ENCODE results near the gene NAGA. TPM values are rescaled to one million over a fixed set of nuclear protein-coding genes. Genes with fewer than 3 reads are reported as not detected.
A peak's percentile ranks its signal among the peaks of the same experiment; 100 is the strongest.

NAGA gene
- total and polyA plus RNA-seq, 2 of the 4 experiments (the other 2 are of a cell fraction): 34.3 to 44.8 TPM

DNA sequence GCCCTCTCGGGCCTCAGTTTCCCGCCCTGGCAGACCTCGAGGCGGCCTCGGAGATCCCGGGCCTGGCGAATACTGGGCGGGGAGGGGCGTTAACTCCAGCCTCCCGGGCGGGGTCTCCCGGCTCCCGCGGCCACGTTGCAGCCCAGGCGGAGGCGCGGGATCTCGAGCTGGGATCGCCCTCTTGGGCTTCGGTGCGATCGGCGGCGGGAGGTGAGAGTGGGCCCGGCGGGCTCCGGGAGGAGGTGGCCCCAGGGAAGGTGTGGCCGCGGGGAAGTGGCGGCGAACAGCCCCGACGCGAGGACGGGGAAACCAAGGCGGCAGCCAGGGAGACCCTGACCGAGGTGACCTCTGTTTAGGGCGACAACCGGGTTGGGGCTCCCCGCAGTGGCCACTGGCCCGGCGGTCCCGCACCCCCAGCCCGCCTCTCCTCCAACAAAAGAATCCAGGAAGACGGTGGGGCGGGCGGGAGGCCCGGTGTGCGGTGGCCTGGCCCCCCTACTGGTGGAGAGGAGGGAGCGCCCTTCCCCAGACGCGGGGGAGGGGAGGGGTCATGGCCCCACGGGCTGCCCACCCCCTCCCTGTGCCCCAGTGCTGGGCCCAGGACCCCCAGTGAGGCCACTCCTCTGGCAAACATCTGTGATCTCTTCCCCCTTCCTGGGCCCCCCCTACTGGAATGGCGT is 3.7 kb upstream of the NAGA start, which contains the start of gene PHETA2:
Gene PHETA2, plus strand, starts transcription at position 117 of the 680 bp plus-strand sequence. CDS start 3,046 bp downstream, outside the sequence.
- DNase-seq (peak; percentile 25), ATAC-seq (ENCODE audit: low read depth) (peak; percentile 8)
- peak within 1 kb of the TSS; percentile 92 for H3K4ac ChIP-seq (ENCODE audit: low read depth, low read length)
- POLR2A ChIA-PET (ENCODE audit: unreplicated experiment): no interaction called here
- H3K9ac ChIP-seq (ENCODE audit: low read depth, low read length): peak within 1 kb of the TSS; percentile 95
- H4K91ac ChIP-seq (ENCODE audit: insufficient read depth, low read depth, low read length): peak within 1 kb of the TSS; percentile 88
- CTCF ChIA-PET: interaction anchor here (0.6 kb wide), 1 partner anchor 313 kb away, joined by 5 read pairs; no protein-coding TSS in a partner anchor
- H3K56ac ChIP-seq (ENCODE audit: extremely low read depth, insufficient read depth, low read length): peak within 1 kb of the TSS; percentile 55; the same call in 1 of the 2 replicates
- H4K20me1 ChIP-seq (ENCODE audit: insufficient read depth, low read length): 0 out of 2 replicates have a peak, but pooled peaks cover 4% of the 10 kb centered on the region
- peak within 1 kb of the TSS; percentile 84 for H3K4me3 ChIP-seq (ENCODE audit: insufficient read depth, low read depth, low read length)
- BruUV-seq (replicated peaks): no TSS peak
- intact Hi-C loops (cut with micrococcal nuclease): no loop called here
- in situ Hi-C loops (cut with MboI; ENCODE audit: low sequenced_read_pairs): no loop called here
- peak within 1 kb of the TSS; percentile 86 for H2AK5ac ChIP-seq (ENCODE audit: low read depth, low read length)
- H3K9me1 ChIP-seq (ENCODE audit: insufficient read depth, low read length): peaks cover 19% of the 10 kb centered on the region; the same call in 1 of the 2 replicates
- H2BK120ac ChIP-seq (ENCODE audit: low read depth, low read length): peak within 1 kb of the TSS; percentile 36; the same call in 1 of the 2 replicates
- peaks cover 15 to 51% of the 10 kb centered on the region in 2 experiments; a peak in 3 of 4 replicates for H3K79me1 ChIP-seq (ENCODE audit: low read depth in 1 of 2, low read length in 2 of 2)
- peak within 1 kb of the TSS; percentile 47; the same call in 1 of the 3 replicates for H2BK15ac ChIP-seq (ENCODE audit: low read depth, low read length)
- H3K4me1 ChIP-seq (ENCODE audit: control insufficient read depth, insufficient read depth, low read length): peaks cover 18% of the 10 kb centered on the region
- peak within 1 kb of the TSS; percentile 97 for H4K8ac ChIP-seq (ENCODE audit: low read depth in 2 of 2, low read length in 2 of 2)
- peak within 1 kb of the TSS; percentile 97 for H2AK9ac ChIP-seq (replicated peaks; ENCODE audit: low read depth, low read length, poor library complexity)
- no peak within 1 kb of the TSS for H2BK20ac ChIP-seq (ENCODE audit: low read depth, low read length)
- WGBS, 2 experiments (ENCODE audit: extremely low coverage in 2 of 2, insufficient read length in 1 of 2): 3% methylated on average over 28 of the region's 55 CpGs; no CpG with 5 or more reads in 1 of the 2 experiments
- H2BK5ac ChIP-seq (ENCODE audit: low read depth, low read length, poor library complexity, severe bottlenecking): peak within 1 kb of the TSS; percentile 84
- peak within 1 kb of the TSS; percentile 95 for H2AFZ ChIP-seq (replicated peaks; ENCODE audit: low read length, poor library complexity)
- peak within 1 kb of the TSS; percentile 82 for H3K23ac ChIP-seq (ENCODE audit: low read depth, low read length)
- dilution Hi-C loops (cut with HindIII; ENCODE audit: low sequenced_read_pairs, unreplicated experiment): no loop called here
- peak within 1 kb of the TSS; percentile 84 for H3K27ac ChIP-seq (ENCODE audit: insufficient read depth, low read length)
- TF ChIP-seq, protein P1, sequence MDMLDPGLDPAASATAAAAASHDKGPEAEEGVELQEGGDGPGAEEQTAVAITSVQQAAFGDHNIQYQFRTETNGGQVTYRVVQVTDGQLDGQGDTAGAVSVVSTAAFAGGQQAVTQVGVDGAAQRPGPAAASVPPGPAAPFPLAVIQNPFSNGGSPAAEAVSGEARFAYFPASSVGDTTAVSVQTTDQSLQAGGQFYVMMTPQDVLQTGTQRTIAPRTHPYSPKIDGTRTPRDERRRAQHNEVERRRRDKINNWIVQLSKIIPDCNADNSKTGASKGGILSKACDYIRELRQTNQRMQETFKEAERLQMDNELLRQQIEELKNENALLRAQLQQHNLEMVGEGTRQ (IDR thresholded peaks at IDR 0.05; ENCODE audit: low read depth, low read length): no peak
- TF ChIP-seq CHD1 (IDR thresholded peaks at IDR 0.05; ENCODE audit: low read depth, low read length): no peak
- no peak for TF ChIP-seq RFX5 (IDR thresholded peaks at IDR 0.05; ENCODE audit: low read depth, low read length)
- TF ChIP-seq, protein P2, sequence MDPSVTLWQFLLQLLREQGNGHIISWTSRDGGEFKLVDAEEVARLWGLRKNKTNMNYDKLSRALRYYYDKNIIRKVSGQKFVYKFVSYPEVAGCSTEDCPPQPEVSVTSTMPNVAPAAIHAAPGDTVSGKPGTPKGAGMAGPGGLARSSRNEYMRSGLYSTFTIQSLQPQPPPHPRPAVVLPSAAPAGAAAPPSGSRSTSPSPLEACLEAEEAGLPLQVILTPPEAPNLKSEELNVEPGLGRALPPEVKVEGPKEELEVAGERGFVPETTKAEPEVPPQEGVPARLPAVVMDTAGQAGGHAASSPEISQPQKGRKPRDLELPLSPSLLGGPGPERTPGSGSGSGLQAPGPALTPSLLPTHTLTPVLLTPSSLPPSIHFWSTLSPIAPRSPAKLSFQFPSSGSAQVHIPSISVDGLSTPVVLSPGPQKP (IDR thresholded peaks at IDR 0.05; ENCODE audit: borderline replicate concordance, low read depth, low read length): no peak
- peak; percentile 47; the same call in 1 of the 2 replicates for TF ChIP-seq MAZ (IDR thresholded peaks at IDR 0.05; ENCODE audit: borderline replicate concordance, low read depth, low read length)
- TF ChIP-seq, protein P3, sequence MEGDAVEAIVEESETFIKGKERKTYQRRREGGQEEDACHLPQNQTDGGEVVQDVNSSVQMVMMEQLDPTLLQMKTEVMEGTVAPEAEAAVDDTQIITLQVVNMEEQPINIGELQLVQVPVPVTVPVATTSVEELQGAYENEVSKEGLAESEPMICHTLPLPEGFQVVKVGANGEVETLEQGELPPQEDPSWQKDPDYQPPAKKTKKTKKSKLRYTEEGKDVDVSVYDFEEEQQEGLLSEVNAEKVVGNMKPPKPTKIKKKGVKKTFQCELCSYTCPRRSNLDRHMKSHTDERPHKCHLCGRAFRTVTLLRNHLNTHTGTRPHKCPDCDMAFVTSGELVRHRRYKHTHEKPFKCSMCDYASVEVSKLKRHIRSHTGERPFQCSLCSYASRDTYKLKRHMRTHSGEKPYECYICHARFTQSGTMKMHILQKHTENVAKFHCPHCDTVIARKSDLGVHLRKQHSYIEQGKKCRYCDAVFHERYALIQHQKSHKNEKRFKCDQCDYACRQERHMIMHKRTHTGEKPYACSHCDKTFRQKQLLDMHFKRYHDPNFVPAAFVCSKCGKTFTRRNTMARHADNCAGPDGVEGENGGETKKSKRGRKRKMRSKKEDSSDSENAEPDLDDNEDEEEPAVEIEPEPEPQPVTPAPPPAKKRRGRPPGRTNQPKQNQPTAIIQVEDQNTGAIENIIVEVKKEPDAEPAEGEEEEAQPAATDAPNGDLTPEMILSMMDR (conservative IDR thresholded peaks at IDR 0.05; ENCODE audit: low read depth, low read length): peak; percentile 44
- TF ChIP-seq NFE2L2 (IDR thresholded peaks at IDR 0.05; ENCODE audit: low read depth, low read length): no peak
- TF ChIP-seq POLR2A (IDR thresholded peaks at IDR 0.05; ENCODE audit: low read depth, low read length): peak; percentile 42; the same call in 1 of the 2 replicates
- TF ChIP-seq RAD21 (IDR thresholded peaks at IDR 0.05; ENCODE audit: low read length): 0 out of 2 replicates have a peak, but pooled peaks have one; percentile 25
- H3K27me3 ChIP-seq (ENCODE audit: control insufficient read depth, insufficient read depth, low read length): no peaks in the 10 kb centered on the region
- H3K9me3 ChIP-seq (ENCODE audit: control insufficient read depth, insufficient read depth, low read length): no peaks in the 10 kb centered on the region
- peak within 1 kb of the TSS; percentile 63 for H3K4me2 ChIP-seq (ENCODE audit: low read depth, low read length)
- peak within 1 kb of the TSS; percentile 65 for H3K18ac ChIP-seq (ENCODE audit: low read depth, low read length)
- H3K36me3 ChIP-seq (ENCODE audit: control insufficient read depth, insufficient read depth, low read length): peaks cover 11% of the 10 kb centered on the region
- peak within 1 kb of the TSS; percentile 96 for H4K5ac ChIP-seq (ENCODE audit: low read depth, low read length)
- H3K14ac ChIP-seq (replicated peaks; ENCODE audit: low read depth, low read length): peak within 1 kb of the TSS; percentile 91
